GM18870 (cell line): ENCODE results near the gene AP2A2.

Experiments
- ATAC-seq: cut with Tn5 transposase; IDR thresholded peaks from one replicate; pipeline ENCODE4 v1.9.1; 2021; ENCODE audit warnings: moderate library complexity; ENCODE audit not compliant: unreplicated experiment

AP2A2 gene

GRCh38 chr11:1039481-1040427 lies 114.1 kb downstream of the AP2A2 start:
- ATAC-seq, result no peak

DNA sequence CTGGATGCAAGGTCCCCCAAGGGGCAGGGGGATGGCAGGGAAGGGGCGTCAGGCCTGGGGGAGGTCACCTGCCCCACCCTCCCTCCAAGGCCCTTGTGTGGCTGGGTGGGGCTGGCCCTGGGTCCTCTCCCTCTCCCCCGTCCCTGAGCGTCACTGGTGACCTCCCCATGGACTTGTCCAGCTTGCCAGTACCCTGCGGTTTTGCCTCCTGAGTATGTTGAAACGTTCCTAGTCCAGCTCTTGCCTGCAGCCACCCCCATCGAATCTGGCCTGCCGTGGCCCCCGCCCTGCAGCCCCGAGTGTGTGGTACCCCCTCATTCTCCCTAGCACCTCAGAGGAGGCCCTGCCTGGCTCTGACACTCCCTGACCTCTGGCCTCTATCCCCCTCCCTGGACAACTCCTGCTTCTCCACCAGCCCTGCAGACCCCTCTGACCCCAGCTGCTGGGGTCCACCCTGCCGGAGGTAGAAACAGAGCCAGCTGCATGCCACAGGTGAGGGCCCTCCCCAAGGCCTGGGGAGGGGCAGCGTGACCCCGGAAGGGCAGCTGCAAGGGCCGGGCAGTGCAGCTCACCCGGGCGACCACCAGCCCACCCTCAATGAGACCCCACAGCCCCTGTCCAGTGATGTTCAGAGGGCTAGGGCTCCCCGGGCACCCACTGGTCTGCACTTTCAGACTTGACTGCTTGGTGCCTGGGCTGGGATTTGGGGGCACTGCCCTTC lies 114.9 kb downstream of the AP2A2 start:
- ATAC-seq, result no peak

DNA sequence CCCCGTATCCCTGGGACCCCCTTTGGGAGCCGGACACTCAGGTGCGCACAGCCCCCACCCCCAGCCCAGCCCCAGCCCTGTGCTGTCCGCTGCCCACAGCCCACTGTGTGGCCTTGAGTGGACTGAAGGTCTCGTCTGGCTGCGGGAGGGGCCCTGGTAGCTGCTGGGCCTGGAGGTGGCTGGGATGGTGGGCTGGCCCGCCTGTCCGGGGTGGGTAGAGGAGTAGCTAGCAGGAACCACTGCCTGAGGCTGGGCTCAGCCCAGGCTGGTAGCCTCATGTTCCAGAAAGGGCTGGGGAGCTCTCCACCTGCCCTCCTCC lies 115.4 kb downstream of the AP2A2 start:
- ATAC-seq, result no peak

DNA sequence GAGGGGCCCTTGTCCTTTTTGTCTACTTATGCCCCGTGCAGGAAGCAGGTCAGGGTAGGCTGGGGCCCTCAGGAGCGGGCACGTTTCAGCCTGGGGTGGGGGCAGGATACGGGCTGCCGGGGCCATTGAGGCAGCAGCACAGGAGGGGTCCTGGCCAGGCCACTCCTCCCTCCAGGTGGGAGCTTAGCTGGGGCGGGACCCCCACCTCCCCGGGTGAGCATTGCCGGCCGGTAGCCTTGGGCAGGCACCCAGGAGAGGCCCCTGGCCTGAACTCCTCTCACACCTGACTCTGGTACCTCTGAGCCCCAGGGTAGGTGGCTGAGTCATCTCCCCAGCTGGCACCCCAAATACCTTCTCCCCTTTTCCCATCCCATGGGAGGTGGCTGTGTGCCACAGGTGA lies 115.8 kb downstream of the AP2A2 start:
- no peak for ATAC-seq

GRCh38 chr11:1041936-1042608 lies 116.4 kb downstream of the AP2A2 start:
- ATAC-seq, result no peak

DNA sequence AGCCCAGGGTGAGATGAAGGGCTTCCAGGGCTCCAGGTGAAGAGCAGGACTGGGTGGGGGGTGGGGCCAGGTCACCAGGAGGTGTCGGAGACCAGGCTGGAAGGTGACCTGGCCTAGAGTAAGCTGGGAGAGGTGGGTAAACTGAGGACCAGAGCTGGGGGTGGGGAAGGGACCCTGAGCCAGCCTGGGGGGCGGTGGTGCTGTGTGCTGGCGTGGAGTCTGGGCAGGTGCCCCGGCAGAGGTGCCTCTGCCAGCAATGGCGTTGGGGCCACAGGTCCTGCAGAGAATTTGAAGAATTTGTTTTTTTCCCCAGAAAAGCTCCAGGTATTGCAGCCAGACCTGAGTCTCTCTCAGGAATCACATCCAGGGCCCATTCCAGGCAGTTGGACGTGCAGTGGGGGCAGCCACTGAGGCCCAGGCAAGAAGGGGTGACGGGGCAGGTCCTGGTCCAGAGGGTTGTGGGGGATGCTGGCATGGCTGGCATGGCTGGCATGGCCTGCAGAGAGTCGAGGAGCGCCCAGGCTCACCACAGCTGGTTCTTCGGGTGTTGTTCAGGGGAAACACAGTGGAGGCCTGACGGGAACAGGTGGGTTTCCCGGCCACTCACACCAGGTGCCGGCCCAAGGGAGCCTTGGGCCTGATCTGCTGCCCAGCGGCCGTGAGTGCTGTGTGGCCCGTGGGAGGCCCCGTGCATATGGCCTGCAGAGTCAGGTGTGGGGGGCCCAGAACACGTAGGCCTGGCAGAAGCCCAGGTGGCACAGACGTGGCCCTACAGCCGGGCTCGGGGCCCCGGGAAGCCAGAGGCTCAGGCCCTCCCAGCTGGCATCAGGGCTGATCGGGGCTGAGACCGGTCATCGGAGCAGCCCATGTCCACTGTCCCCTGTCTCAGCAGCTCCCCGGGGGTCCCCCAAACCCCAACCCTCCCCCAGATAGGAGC lies 117.2 kb downstream of the AP2A2 start:
- ATAC-seq, result no peak

- no peak for ATAC-seq
Observed at GRCh38 chr11:1043563-1044096, 118.0 kb downstream of the AP2A2 start.

DNA sequence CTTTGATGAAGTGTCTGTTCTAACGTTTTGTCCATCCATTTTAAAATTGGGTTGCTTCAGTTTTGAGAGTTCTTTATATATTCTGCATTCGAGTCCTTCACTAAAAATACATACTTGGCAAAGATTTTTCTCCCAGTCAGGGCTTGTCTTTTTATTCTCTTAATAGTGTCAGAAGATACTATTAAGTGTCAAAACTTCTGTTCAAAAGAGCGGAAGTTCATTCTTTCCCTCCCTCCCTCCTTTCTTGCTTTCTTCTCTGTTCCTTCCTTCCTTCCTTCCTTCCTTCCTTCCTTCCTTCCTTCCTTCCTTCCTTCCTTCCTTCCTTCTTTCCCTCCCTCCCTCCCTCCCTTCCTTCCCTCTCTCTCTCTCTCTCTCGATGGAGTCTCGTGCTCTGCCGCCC lies 118.5 kb downstream of the AP2A2 start:
- ATAC-seq, result no peak

- ATAC-seq, result no peak
Observed at GRCh38 chr11:1047595-1048156, 122.0 kb downstream of the AP2A2 start.

DNA sequence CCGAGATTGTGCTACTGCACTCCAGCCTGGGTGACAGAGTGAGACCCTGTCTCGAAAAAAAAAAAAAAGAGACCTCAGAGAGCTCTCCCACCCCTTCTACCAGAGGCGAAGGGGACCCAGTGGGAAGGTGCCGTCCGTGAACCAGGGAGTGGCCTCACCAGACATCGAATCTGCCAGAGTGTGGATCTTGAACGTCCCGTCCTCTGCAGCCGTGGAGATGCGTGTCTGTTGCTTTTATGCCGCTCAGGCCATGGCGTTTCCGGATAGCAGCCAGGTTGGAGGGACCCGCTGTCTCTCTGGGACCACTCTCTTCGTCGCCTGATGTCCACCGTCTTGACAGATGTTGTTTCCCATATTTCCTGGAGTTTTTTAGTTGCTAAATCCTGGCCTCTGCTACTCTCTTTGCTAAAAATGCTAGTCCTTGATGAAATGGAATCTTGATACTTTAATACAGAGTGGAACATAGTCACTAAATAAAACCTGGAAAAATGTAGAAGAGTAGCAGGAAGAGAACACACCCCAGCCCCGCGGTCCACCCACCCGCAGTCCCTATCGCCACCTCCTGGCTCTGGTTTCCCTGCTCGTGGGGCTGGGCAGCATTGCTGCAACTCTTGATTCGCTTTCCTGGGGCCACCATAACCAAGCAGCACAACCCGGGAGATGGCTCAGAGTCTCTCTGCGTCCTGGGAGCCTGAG lies 122.9 kb downstream of the AP2A2 start:
- no peak for ATAC-seq

GRCh38 chr11:1049071-1049405 lies 123.4 kb downstream of the AP2A2 start:
- ATAC-seq, result no peak

GRCh38 chr11:1049431-1049891 lies 123.8 kb downstream of the AP2A2 start:
- ATAC-seq, result no peak

DNA sequence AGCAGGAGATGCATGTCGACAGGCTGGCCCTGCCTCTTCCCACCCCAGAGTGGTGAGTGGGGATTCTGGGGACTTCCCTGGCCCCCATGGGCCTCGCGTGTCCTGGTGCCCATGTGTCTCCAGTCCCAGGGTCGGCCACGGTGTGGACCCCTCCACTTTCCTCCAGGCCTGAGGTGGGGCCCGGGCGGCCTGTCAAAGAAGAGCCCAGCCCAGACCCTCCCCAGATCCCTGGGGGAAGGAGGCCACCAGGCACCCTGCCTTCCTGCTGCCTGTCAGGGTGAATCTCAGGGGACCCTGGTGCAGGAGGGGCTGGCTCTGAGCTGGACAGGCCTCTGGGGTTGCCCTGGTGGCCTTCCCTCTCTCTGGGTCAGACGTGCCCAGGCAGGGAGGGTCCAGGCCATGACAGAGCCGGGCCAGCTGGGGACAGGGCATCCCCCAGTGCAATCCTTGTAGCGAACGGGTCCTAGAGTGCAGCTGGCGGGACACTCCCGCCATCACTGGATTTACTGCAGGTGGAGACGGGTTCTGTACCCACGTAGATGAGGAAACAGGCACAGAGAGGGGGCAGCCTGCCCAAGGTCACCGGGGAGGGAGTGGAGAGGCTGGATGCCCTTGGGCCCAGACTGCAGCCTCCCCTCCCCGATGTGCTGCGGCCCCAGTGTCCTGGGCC lies 124.4 kb downstream of the AP2A2 start:
- no peak for ATAC-seq

GRCh38 chr11:1050581-1051355 lies 125.1 kb downstream of the AP2A2 start:
- no peak for ATAC-seq

GRCh38 chr11:1051356-1052132 lies 125.9 kb downstream of the AP2A2 start:
- ATAC-seq, result no peak

- no peak for ATAC-seq
Observed at GRCh38 chr11:1052133-1053011, 126.7 kb downstream of the AP2A2 start.
